ENCODE results near the gene TBC1D1. TPM values are rescaled to one million over a fixed set of nuclear protein-coding genes. Genes with fewer than 3 reads are reported as not detected.
"Not testable (repeated sequence)": the region's sequence is repeated elsewhere in the genome, so short reads cannot be mapped to it uniquely, and the experiment has no call there.

Gene TBC1D1
- total and polyA plus RNA-seq, 5 donors from 2014 or later: 12.3 to 48.2 (median 19.4) TPM

GRCh38 chr4:38016698-38017097 is 125.8 kb downstream of the TBC1D1 start:
- Histone ChIP-seq H3K36me3 (ENCODE audit: control insufficient read depth, insufficient read depth, low read length) (peaks cover 16% of the 10 kb centered on the region), H3K4me3 (ENCODE audit: low read depth, low read length) (no peak overlapping the region), H3K4me1 (ENCODE audit: control insufficient read depth, insufficient read depth, low read length, poor library complexity, severe bottlenecking) (no peaks in the 10 kb centered on the region), H3K27me3 (ENCODE audit: control insufficient read depth, insufficient read depth, low read length) (no peaks in the 10 kb centered on the region), H3K27ac (ENCODE audit: insufficient read depth, low read length, poor library complexity, severe bottlenecking) (no peak overlapping the region), H3K9me3 (ENCODE audit: control insufficient read depth in 2 of 2, low read length in 2 of 2) (no peaks in the 10 kb centered on the region)
- no peak overlapping the region for H3K27ac Mint-ChIP-seq
- H3K4me3 Mint-ChIP-seq: no peak overlapping the region
- H3K4me1 Mint-ChIP-seq: peaks cover 0 to 8% (median 2%) of the 10 kb centered on the region in 4 donors
- peaks cover 0 to 2% (median 0%) of the 10 kb centered on the region in 7 donors for H3K9me3 Mint-ChIP-seq
- H3K36me3 Mint-ChIP-seq: peaks cover 38% of the 10 kb centered on the region
- no peak for ATAC-seq (ENCODE audit: low read depth in 2 of 2)
- no peaks in the 10 kb centered on the region for H3K27me3 Mint-ChIP-seq
- no peak for DNase-seq

- no peaks in the 10 kb centered on the region for H3K27me3 Mint-ChIP-seq
- peaks cover 6 to 9% (median 8%) of the 10 kb centered on the region in 4 donors for H3K4me1 Mint-ChIP-seq
- Histone ChIP-seq H3K27ac (ENCODE audit: insufficient read depth, low read length, poor library complexity, severe bottlenecking) (no peak overlapping the region), H3K36me3 (ENCODE audit: control insufficient read depth, insufficient read depth, low read length) (peaks cover 20% of the 10 kb centered on the region), H3K27me3 (ENCODE audit: control insufficient read depth, insufficient read depth, low read length) (no peaks in the 10 kb centered on the region), H3K9me3 (ENCODE audit: control insufficient read depth in 2 of 2, low read length in 2 of 2) (no peaks in the 10 kb centered on the region), H3K4me1 (ENCODE audit: control insufficient read depth, insufficient read depth, low read length, poor library complexity, severe bottlenecking) (no peaks in the 10 kb centered on the region), H3K4me3 (ENCODE audit: low read depth, low read length) (no peak overlapping the region)
- H3K9me3 Mint-ChIP-seq: peaks cover 0 to 2% (median 0%) of the 10 kb centered on the region in 7 donors
- H3K27ac Mint-ChIP-seq: peak overlapping the region in 1 of 3 donors; percentile 16
- no peak overlapping the region for H3K4me3 Mint-ChIP-seq
- ATAC-seq (ENCODE audit: low read depth in 2 of 2): no peak
- no peak for DNase-seq
- peaks cover 48% of the 10 kb centered on the region for H3K36me3 Mint-ChIP-seq
These were observed 126.7 kb downstream of the TBC1D1 start for GRCh38 chr4:38017609-38018008.

- Histone ChIP-seq H3K27me3 (ENCODE audit: control insufficient read depth, insufficient read depth, low read length) (no peaks in the 10 kb centered on the region), H3K36me3 (ENCODE audit: control insufficient read depth, insufficient read depth, low read length) (peaks cover 26% of the 10 kb centered on the region), H3K9me3 (ENCODE audit: control insufficient read depth in 2 of 2, low read length in 2 of 2) (no peaks in the 10 kb centered on the region), H3K4me3 (ENCODE audit: low read depth, low read length) (no peak overlapping the region), H3K27ac (ENCODE audit: insufficient read depth, low read length, poor library complexity, severe bottlenecking) (no peak overlapping the region), H3K4me1 (ENCODE audit: control insufficient read depth, insufficient read depth, low read length, poor library complexity, severe bottlenecking) (no peaks in the 10 kb centered on the region)
- peaks cover 0 to 2% (median 0%) of the 10 kb centered on the region in 7 donors for H3K9me3 Mint-ChIP-seq
- H3K4me1 Mint-ChIP-seq: peaks cover 2 to 11% (median 9%) of the 10 kb centered on the region in 4 donors
- H3K36me3 Mint-ChIP-seq: peaks cover 57% of the 10 kb centered on the region
- ATAC-seq (ENCODE audit: low read depth in 2 of 2) (no peak), DNase-seq (no peak)
- no peak overlapping the region for H3K27ac Mint-ChIP-seq
- H3K4me3 Mint-ChIP-seq: no peak overlapping the region
- no peaks in the 10 kb centered on the region for H3K27me3 Mint-ChIP-seq
These were observed 129.5 kb downstream of the TBC1D1 start for GRCh38 chr4:38020386-38020785.

GRCh38 chr4:38020961-38021360 is 130.1 kb downstream of the TBC1D1 start:
- not testable (repeated sequence) for H3K9me3 ChIP-seq (ENCODE audit: control insufficient read depth in 2 of 2, low read length in 2 of 2); H3K4me1 ChIP-seq (ENCODE audit: control insufficient read depth, insufficient read depth, low read length, poor library complexity, severe bottlenecking); H3K27ac Mint-ChIP-seq; H3K9me3 Mint-ChIP-seq; DNase-seq; H3K27me3 Mint-ChIP-seq; H3K4me3 ChIP-seq (ENCODE audit: low read depth, low read length); H3K27me3 ChIP-seq (ENCODE audit: control insufficient read depth, insufficient read depth, low read length); H3K27ac ChIP-seq (ENCODE audit: insufficient read depth, low read length, poor library complexity, severe bottlenecking); ATAC-seq (ENCODE audit: low read depth in 2 of 2); H3K4me3 Mint-ChIP-seq
- H3K4me1 Mint-ChIP-seq: peaks cover 2 to 11% (median 9%) of the 10 kb centered on the region in 4 donors
- H3K36me3 ChIP-seq (ENCODE audit: control insufficient read depth, insufficient read depth, low read length): peaks cover 24% of the 10 kb centered on the region
- H3K36me3 Mint-ChIP-seq: peaks cover 54% of the 10 kb centered on the region

GRCh38 chr4:38021751-38022150 is 130.9 kb downstream of the TBC1D1 start:
- Mint-ChIP-seq H3K4me1 (peaks cover 2 to 11% (median 9%) of the 10 kb centered on the region in 4 donors), H3K4me3 (no peak overlapping the region), H3K27me3 (no peaks in the 10 kb centered on the region), H3K9me3 (peaks cover 0 to 2% (median 0%) of the 10 kb centered on the region in 7 donors), H3K36me3 (peaks cover 50% of the 10 kb centered on the region), H3K27ac (peak overlapping the region in 1 of 3 donors; percentile 74)
- Histone ChIP-seq H3K27me3 (ENCODE audit: control insufficient read depth, insufficient read depth, low read length) (no peaks in the 10 kb centered on the region), H3K4me3 (ENCODE audit: low read depth, low read length) (no peak overlapping the region), H3K9me3 (ENCODE audit: control insufficient read depth in 2 of 2, low read length in 2 of 2) (no peaks in the 10 kb centered on the region), H3K36me3 (ENCODE audit: control insufficient read depth, insufficient read depth, low read length) (peaks cover 24% of the 10 kb centered on the region), H3K4me1 (ENCODE audit: control insufficient read depth, insufficient read depth, low read length, poor library complexity, severe bottlenecking) (no peaks in the 10 kb centered on the region), H3K27ac (ENCODE audit: insufficient read depth, low read length, poor library complexity, severe bottlenecking) (no peak overlapping the region)
- DNase-seq: no peak
- ATAC-seq (ENCODE audit: low read depth in 2 of 2): no peak

GRCh38 chr4:38023347-38024205 is 132.7 kb downstream of the TBC1D1 start:
- Mint-ChIP-seq H3K9me3 (peaks cover 0 to 2% (median 0%) of the 10 kb centered on the region in 7 donors), H3K27ac (no peak overlapping the region), H3K4me3 (no peak overlapping the region), H3K36me3 (peaks cover 45% of the 10 kb centered on the region), H3K4me1 (peaks cover 0 to 11% (median 9%) of the 10 kb centered on the region in 4 donors), H3K27me3 (no peaks in the 10 kb centered on the region)
- DNase-seq (no peak), ATAC-seq (ENCODE audit: low read depth in 2 of 2) (no peak)
- Histone ChIP-seq H3K27me3 (ENCODE audit: control insufficient read depth, insufficient read depth, low read length) (no peaks in the 10 kb centered on the region), H3K9me3 (ENCODE audit: control insufficient read depth in 2 of 2, low read length in 2 of 2) (no peaks in the 10 kb centered on the region), H3K4me1 (ENCODE audit: control insufficient read depth, insufficient read depth, low read length, poor library complexity, severe bottlenecking) (no peaks in the 10 kb centered on the region), H3K27ac (ENCODE audit: insufficient read depth, low read length, poor library complexity, severe bottlenecking) (no peak overlapping the region), H3K36me3 (ENCODE audit: control insufficient read depth, insufficient read depth, low read length) (peaks cover 24% of the 10 kb centered on the region), H3K4me3 (ENCODE audit: low read depth, low read length) (no peak overlapping the region)

GRCh38 chr4:38024206-38024509 is 133.3 kb downstream of the TBC1D1 start:
- Histone ChIP-seq H3K27me3 (ENCODE audit: control insufficient read depth, insufficient read depth, low read length) (no peaks in the 10 kb centered on the region), H3K4me3 (ENCODE audit: low read depth, low read length) (no peak overlapping the region), H3K36me3 (ENCODE audit: control insufficient read depth, insufficient read depth, low read length) (peaks cover 25% of the 10 kb centered on the region), H3K4me1 (ENCODE audit: control insufficient read depth, insufficient read depth, low read length, poor library complexity, severe bottlenecking) (no peaks in the 10 kb centered on the region), H3K27ac (ENCODE audit: insufficient read depth, low read length, poor library complexity, severe bottlenecking) (no peak overlapping the region), H3K9me3 (ENCODE audit: control insufficient read depth in 2 of 2, low read length in 2 of 2) (no peaks in the 10 kb centered on the region)
- ATAC-seq (ENCODE audit: low read depth in 2 of 2) (no peak), DNase-seq (no peak)
- Mint-ChIP-seq H3K4me3 (no peak overlapping the region), H3K36me3 (peaks cover 50% of the 10 kb centered on the region), H3K9me3 (peaks cover 0 to 2% (median 0%) of the 10 kb centered on the region in 7 donors), H3K4me1 (peaks cover 0 to 11% (median 9%) of the 10 kb centered on the region in 4 donors), H3K27ac (no peak overlapping the region), H3K27me3 (no peaks in the 10 kb centered on the region)

GRCh38 chr4:38025665-38026064 is 134.8 kb downstream of the TBC1D1 start:
- H3K27me3 Mint-ChIP-seq: no peaks in the 10 kb centered on the region
- no peak overlapping the region for H3K4me3 Mint-ChIP-seq
- H3K27me3 ChIP-seq (ENCODE audit: control insufficient read depth, insufficient read depth, low read length): no peaks in the 10 kb centered on the region
- H3K36me3 ChIP-seq (ENCODE audit: control insufficient read depth, insufficient read depth, low read length): peaks cover 31% of the 10 kb centered on the region
- DNase-seq: no peak
- peaks cover 0 to 2% (median 0%) of the 10 kb centered on the region in 7 donors for H3K9me3 Mint-ChIP-seq
- H3K27ac ChIP-seq (ENCODE audit: insufficient read depth, low read length, poor library complexity, severe bottlenecking): no peak overlapping the region
- H3K4me1 Mint-ChIP-seq: peaks cover 0 to 11% (median 9%) of the 10 kb centered on the region in 4 donors
- ATAC-seq (ENCODE audit: low read depth in 2 of 2): no peak
- no peak overlapping the region for H3K4me3 ChIP-seq (ENCODE audit: low read depth, low read length)
- peaks cover 60% of the 10 kb centered on the region for H3K36me3 Mint-ChIP-seq
- H3K9me3 ChIP-seq (ENCODE audit: control insufficient read depth in 2 of 2, low read length in 2 of 2): no peaks in the 10 kb centered on the region
- H3K27ac Mint-ChIP-seq: no peak overlapping the region
- no peaks in the 10 kb centered on the region for H3K4me1 ChIP-seq (ENCODE audit: control insufficient read depth, insufficient read depth, low read length, poor library complexity, severe bottlenecking)
